Esophagus muscularis mucosa (tissue), 4 donors: ENCODE results near the gene TLR10. TPM values are rescaled to one million over a fixed set of nuclear protein-coding genes. Genes with fewer than 3 reads are reported as not detected.
"Not testable (repeated sequence)": the region's sequence is repeated elsewhere in the genome, so short reads cannot be mapped to it uniquely, and the experiment has no call there.

ENCODE experiments used
- DNase-seq: peaks from one replicate; pipeline ENCODE4 v3.0.0-alpha.2; 2017; ENCODE audit errors: extremely low spot score
- H3K27ac ChIP-seq, 4 donors: fragments of 200-600 bp; sonication (generic); replicated peaks in 1 of 4; 1 replicate in 3 of 4; 2 replicates in 1 of 4; pipeline ENCODE4 v1.5.1; 2016 to 2019; ENCODE audit warnings: mild to moderate bottlenecking in 1 of 4
- H3K27me3 ChIP-seq, 4 donors: fragments of 200-600 bp; sonication (generic); one replicate each; pipeline versions ENCODE4 v1.5.1 to v1.6.0; 2016 to 2019
- H3K36me3 ChIP-seq, 4 donors: fragments of 200-600 bp; sonication (generic); one replicate each; pipeline ENCODE4 v1.5.1; 2016 to 2019
- H3K4me1 ChIP-seq, 4 donors: fragments of 200-600 bp; sonication (generic); one replicate each; pipeline ENCODE4 v1.5.1; 2016 to 2019
- H3K4me3 ChIP-seq, 4 donors: fragments of 200-600 bp; sonication (generic); 1 replicate in 2 of 4; 2 replicates in 2 of 4; pipeline ENCODE4 v1.5.1; 2016 to 2019; ENCODE audit warnings: mild to moderate bottlenecking in 4 of 4, moderate library complexity in 1 of 4
- H3K9me3 ChIP-seq, 4 donors: fragments of 200-600 bp; sonication (generic); 1 replicate in 3 of 4; 2 replicates in 1 of 4; pipeline ENCODE4 v1.5.1; 2016 to 2019
- CTCF ChIP-seq, 3 experiments: fragments of 200-600 bp in 2 of 3; fragments of 450-650 bp in 1 of 3; sonication (generic) in 2 of 3; IDR thresholded peaks; one replicate each; pipeline ENCODE4 v1.5.1; 2017 to 2019; ENCODE audit warnings: antibody characterized with exemption in 3 of 3, mild to moderate bottlenecking in 2 of 3, moderate library complexity in 1 of 3
- EP300 ChIP-seq: sonication (generic); formaldehyde crosslinking; IDR thresholded peaks from one replicate; pipeline ENCODE4 v1.6.1; 2017; ENCODE audit warnings: antibody characterized with exemption
- POLR2A ChIP-seq: fragments of 450-650 bp; IDR thresholded peaks from one replicate; pipeline ENCODE4 v1.6.1; 2017; ENCODE audit warnings: antibody characterized with exemption, moderate library complexity, mild to moderate bottlenecking, low read depth
- POLR2AphosphoS5 ChIP-seq, 2 donors: sonication (generic); formaldehyde crosslinking; IDR thresholded peaks; one replicate each; pipeline ENCODE4 v1.6.1; 2017; ENCODE audit warnings: antibody characterized with exemption in 2 of 2
- WGBS: methylation state at CpG from one replicate; pipeline ENCODE4 v1.1.5; 2018; 5-methylcytosine and 5-hydroxymethylcytosine counted together
- intact Hi-C: fragments of 100-400 bp; cut with DNase I; formaldehyde crosslinking; loops from one replicate; pipeline ENCODE4 v1.15.1; 2023
- total RNA-seq, 4 donors: library from RNA; depleted of rRNA; stranded (reverse); fragments of >200 nt; gene quantifications; one replicate each; pipeline versions ENCODE4 v1.1.0 to v1.2.1, GENCODE V29; 2016

Gene TLR10
- total RNA-seq, 4 donors from 2014 or later: 0.17 TPM; not detected in 3

- WGBS: 75% methylated on average over 2 of the region's 2 CpGs
- Histone ChIP-seq H3K27ac (no peak overlapping the region), H3K9me3 (no peaks in the 10 kb centered on the region), H3K27me3 (no peaks in the 10 kb centered on the region), H3K4me3 (no peak overlapping the region), H3K36me3 (no peaks in the 10 kb centered on the region), H3K4me1 (no peaks in the 10 kb centered on the region)
- no peak for TF ChIP-seq CTCF (IDR thresholded peaks at IDR 0.05)
- no peak for TF ChIP-seq POLR2AphosphoS5 (IDR thresholded peaks at IDR 0.05)
- TF ChIP-seq EP300: no peak
- no peak for TF ChIP-seq POLR2A
- DNase-seq: no peak
- intact Hi-C loops: no loop called here
Measured at GRCh38 chr4:38775326-38775725, 7.5 kb downstream of the TLR10 start.

GRCh38 chr4:38774181-38774955, 8.4 kb downstream of the TLR10 start:
- Histone ChIP-seq H3K9me3 (no peaks in the 10 kb centered on the region), H3K27ac (no peak overlapping the region), H3K4me3 (no peak overlapping the region), H3K4me1 (peaks cover 0 to 4% (median 2%) of the 10 kb centered on the region in 4 donors), H3K27me3 (no peaks in the 10 kb centered on the region), H3K36me3 (no peaks in the 10 kb centered on the region)
- intact Hi-C loops: no loop called here
- 83% methylated on average over 8 of the region's 8 CpGs for WGBS
- no peak for DNase-seq
- TF ChIP-seq EP300: no peak
- TF ChIP-seq CTCF (IDR thresholded peaks at IDR 0.05): no peak
- TF ChIP-seq POLR2A: no peak
- no peak for TF ChIP-seq POLR2AphosphoS5 (IDR thresholded peaks at IDR 0.05)

- H3K27ac ChIP-seq, H3K4me3 ChIP-seq, H3K27me3 ChIP-seq, H3K36me3 ChIP-seq, H3K9me3 ChIP-seq, DNase-seq, intact Hi-C loops, H3K4me1 ChIP-seq: not testable (repeated sequence)
- WGBS: 81% methylated on average over 2 of the region's 2 CpGs
Measured at GRCh38 chr4:38770281-38770680, 12.5 kb downstream of the TLR10 start.

GRCh38 chr4:38769857-38770256, 12.9 kb downstream of the TLR10 start:
- no peak overlapping the region for H3K4me3 ChIP-seq
- no peaks in the 10 kb centered on the region for H3K9me3 ChIP-seq
- H3K27ac ChIP-seq: no peak overlapping the region

GRCh38 chr4:38769441-38769840, 13.3 kb downstream of the TLR10 start:
- TF ChIP-seq POLR2AphosphoS5 (IDR thresholded peaks at IDR 0.05): no peak
- no peak for TF ChIP-seq EP300
- TF ChIP-seq CTCF (IDR thresholded peaks at IDR 0.05): no peak
- TF ChIP-seq POLR2A: no peak
- 33% methylated on average over 2 of the region's 2 CpGs for WGBS
- no peak for DNase-seq
- H3K4me3 ChIP-seq: no peak overlapping the region
- H3K4me1 ChIP-seq: peaks cover 0 to 8% (median 2%) of the 10 kb centered on the region in 4 donors
- H3K27me3 ChIP-seq: no peaks in the 10 kb centered on the region
- intact Hi-C loops: no loop called here
- no peaks in the 10 kb centered on the region for H3K9me3 ChIP-seq
- no peaks in the 10 kb centered on the region for H3K36me3 ChIP-seq
- peak overlapping the region in 1 of 4 donors; percentile 5 for H3K27ac ChIP-seq

More at GRCh38 chr4:38769857-38770256, 12.9 kb downstream of the TLR10 start:
- intact Hi-C loops: no loop called here
- no peaks in the 10 kb centered on the region for H3K36me3 ChIP-seq
- no peak for DNase-seq
- WGBS: 86% methylated on average over 2 of the region's 2 CpGs
- no peaks in the 10 kb centered on the region for H3K27me3 ChIP-seq
- TF ChIP-seq POLR2AphosphoS5 (IDR thresholded peaks at IDR 0.05) (no peak), CTCF (IDR thresholded peaks at IDR 0.05) (no peak), POLR2A (no peak), EP300 (no peak)
- peaks cover 0 to 8% (median 2%) of the 10 kb centered on the region in 4 donors for H3K4me1 ChIP-seq
